MM.1S (cell line): ENCODE measurements around the gene NAIF1.

ENCODE experiments used
- DNase-seq: peaks from one replicate; pipeline ENCODE4 v3.0.0-alpha.2; 2015
- H2AFZ ChIP-seq: fragments of 300-600 bp; sonication (generic); 2 replicates; pipeline ENCODE4 v1.6.0; 2016; ENCODE audit warnings: antibody characterized with exemption, low read length
- H3F3A ChIP-seq: fragments of 300-600 bp; sonication (generic); 2 replicates; pipeline ENCODE4 v1.6.1; 2016; ENCODE audit warnings: mild to moderate bottlenecking, antibody characterized with exemption, low read length, moderate library complexity, mixed read lengths; ENCODE audit not compliant: insufficient read depth
- H3K27ac ChIP-seq: fragments of 300-600 bp; sonication (generic); 2 replicates; pipeline ENCODE4 v1.5.1; 2016; ENCODE audit warnings: mild to moderate bottlenecking, low read length
- H3K27me3 ChIP-seq: fragments of 300-600 bp; sonication (generic); replicated peaks from 2 replicates; pipeline ENCODE4 v1.6.0; 2016; ENCODE audit warnings: low read length; ENCODE audit not compliant: insufficient read depth
- H3K36me3 ChIP-seq: fragments of 300-600 bp; sonication (generic); replicated peaks from 2 replicates; pipeline ENCODE4 v1.6.1; 2016; ENCODE audit warnings: mild to moderate bottlenecking, low read length, mixed read lengths; ENCODE audit not compliant: insufficient read depth
- H3K4me1 ChIP-seq: fragments of 300-600 bp; sonication (generic); 2 replicates; pipeline ENCODE4 v1.6.1; 2016; ENCODE audit warnings: low read length, mixed read lengths
- H3K4me2 ChIP-seq: fragments of 300-600 bp; sonication (generic); 2 replicates; pipeline ENCODE4 v1.6.0; 2016; ENCODE audit warnings: low read depth, low read length
- H3K4me3 ChIP-seq: fragments of 300-600 bp; sonication (generic); 2 replicates; pipeline ENCODE4 v1.5.1; 2016; ENCODE audit warnings: low read length, mixed read lengths
- H3K79me2 ChIP-seq: fragments of 300-600 bp; sonication (generic); 2 replicates; pipeline ENCODE4 v1.6.1; 2016; ENCODE audit warnings: mixed run types, low read length, mixed read lengths
- H3K9ac ChIP-seq: fragments of 300-600 bp; sonication (generic); 2 replicates; pipeline ENCODE4 v1.6.1; 2016; ENCODE audit warnings: low read length, mixed read lengths
- H3K9me2 ChIP-seq: fragments of 300-600 bp; sonication (generic); replicated peaks from 2 replicates; pipeline ENCODE4 v1.6.1; 2016; ENCODE audit warnings: mild to moderate bottlenecking, low read length, mixed read lengths; ENCODE audit not compliant: insufficient read depth
- H3K9me3 ChIP-seq: fragments of 300-600 bp; sonication (generic); replicated peaks from 2 replicates; pipeline ENCODE4 v1.6.1; 2016; ENCODE audit warnings: mild to moderate bottlenecking, low read length, mixed read lengths; ENCODE audit not compliant: insufficient read depth
- H4K20me1 ChIP-seq: fragments of 300-600 bp; sonication (generic); 2 replicates; pipeline ENCODE4 v1.6.1; 2016; ENCODE audit warnings: mild to moderate bottlenecking, low read length, moderate library complexity, mixed read lengths; ENCODE audit not compliant: insufficient read depth
- EZH2 ChIP-seq: fragments of 300-600 bp; sonication (generic); optimal IDR thresholded peaks from 2 replicates; pipeline ENCODE3; 2017; ENCODE audit warnings: low read depth, mild to moderate bottlenecking, antibody characterized with exemption, low read length, mixed read lengths
- EZH2phosphoT487 ChIP-seq: fragments of 300-600 bp; sonication (generic); IDR thresholded peaks from 2 replicates; pipeline ENCODE4 v1.6.1; 2018; ENCODE audit warnings: antibody characterized with exemption, low read length
- TF ChIP-seq, protein P1 (sequence below): fragments of 300-600 bp; sonication (generic); IDR thresholded peaks from 2 replicates; pipeline ENCODE4 v1.5.1; 2016; ENCODE audit warnings: antibody characterized with exemption, low read length, mixed read lengths

The NAIF1 gene

DNA sequence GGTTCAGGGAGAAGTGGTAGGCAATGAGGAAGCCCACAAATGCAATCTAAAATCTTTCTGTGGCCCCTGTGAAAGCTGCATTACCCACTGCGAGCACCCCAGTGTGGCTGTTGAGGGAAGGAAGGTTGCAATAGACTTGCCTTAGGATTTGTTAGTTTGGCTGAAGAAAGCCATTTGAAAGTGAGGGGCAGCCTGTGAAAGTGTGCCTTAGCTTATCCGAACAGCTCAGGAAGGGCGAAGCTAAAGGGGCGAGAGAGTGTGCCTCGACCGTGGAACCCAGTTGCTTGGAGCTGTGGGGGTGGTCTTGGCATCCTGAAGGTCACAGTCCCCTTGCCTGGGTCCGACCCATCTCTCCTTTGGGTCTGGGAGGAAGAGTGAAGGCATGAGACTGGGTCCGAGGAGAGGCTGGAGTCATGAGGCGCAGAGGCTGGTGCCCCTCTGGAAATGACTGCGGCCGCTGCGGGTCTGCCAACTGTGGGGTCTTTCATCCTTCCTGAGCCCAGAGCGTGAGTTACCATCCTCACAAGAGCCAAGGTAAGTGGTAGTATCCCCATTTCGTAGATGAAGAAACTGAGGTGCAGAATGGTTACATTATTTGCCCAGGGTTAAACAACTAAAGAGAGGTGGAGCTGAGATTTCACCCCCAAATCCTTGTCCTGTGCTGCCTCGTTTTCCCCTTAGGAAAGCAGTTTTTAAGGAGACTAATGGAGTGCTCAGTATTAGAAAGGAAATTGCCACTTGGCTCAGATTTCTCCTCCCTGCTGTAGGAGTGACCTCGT, 25.3 kb upstream of the NAIF1 start:
- H3K36me3 ChIP-seq, result peaks cover 10% of the 10 kb centered on the region; the same call in 1 of the 2 replicates
- no peak overlapping the region for H2AFZ ChIP-seq
- no peak for DNase-seq
- H3K9me2 ChIP-seq, result no peaks in the 10 kb centered on the region
- H3F3A ChIP-seq, result no peaks in the 10 kb centered on the region
- H3K9ac ChIP-seq, result no peak overlapping the region
- H3K79me2 ChIP-seq, result peaks cover 100% of the 10 kb centered on the region
- H3K4me2 ChIP-seq, result no peak overlapping the region
- TF ChIP-seq EZH2phosphoT487 (no peak), EZH2 (no peak)
- TF ChIP-seq, protein P1, sequence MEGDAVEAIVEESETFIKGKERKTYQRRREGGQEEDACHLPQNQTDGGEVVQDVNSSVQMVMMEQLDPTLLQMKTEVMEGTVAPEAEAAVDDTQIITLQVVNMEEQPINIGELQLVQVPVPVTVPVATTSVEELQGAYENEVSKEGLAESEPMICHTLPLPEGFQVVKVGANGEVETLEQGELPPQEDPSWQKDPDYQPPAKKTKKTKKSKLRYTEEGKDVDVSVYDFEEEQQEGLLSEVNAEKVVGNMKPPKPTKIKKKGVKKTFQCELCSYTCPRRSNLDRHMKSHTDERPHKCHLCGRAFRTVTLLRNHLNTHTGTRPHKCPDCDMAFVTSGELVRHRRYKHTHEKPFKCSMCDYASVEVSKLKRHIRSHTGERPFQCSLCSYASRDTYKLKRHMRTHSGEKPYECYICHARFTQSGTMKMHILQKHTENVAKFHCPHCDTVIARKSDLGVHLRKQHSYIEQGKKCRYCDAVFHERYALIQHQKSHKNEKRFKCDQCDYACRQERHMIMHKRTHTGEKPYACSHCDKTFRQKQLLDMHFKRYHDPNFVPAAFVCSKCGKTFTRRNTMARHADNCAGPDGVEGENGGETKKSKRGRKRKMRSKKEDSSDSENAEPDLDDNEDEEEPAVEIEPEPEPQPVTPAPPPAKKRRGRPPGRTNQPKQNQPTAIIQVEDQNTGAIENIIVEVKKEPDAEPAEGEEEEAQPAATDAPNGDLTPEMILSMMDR, result no peak
- H3K4me3 ChIP-seq, result no peak overlapping the region
- H3K27me3 ChIP-seq, result no peaks in the 10 kb centered on the region
- no peaks in the 10 kb centered on the region for H3K4me1 ChIP-seq
- H4K20me1 ChIP-seq, result peaks cover 50% of the 10 kb centered on the region
- H3K9me3 ChIP-seq, result no peaks in the 10 kb centered on the region
- no peak overlapping the region for H3K27ac ChIP-seq

DNA sequence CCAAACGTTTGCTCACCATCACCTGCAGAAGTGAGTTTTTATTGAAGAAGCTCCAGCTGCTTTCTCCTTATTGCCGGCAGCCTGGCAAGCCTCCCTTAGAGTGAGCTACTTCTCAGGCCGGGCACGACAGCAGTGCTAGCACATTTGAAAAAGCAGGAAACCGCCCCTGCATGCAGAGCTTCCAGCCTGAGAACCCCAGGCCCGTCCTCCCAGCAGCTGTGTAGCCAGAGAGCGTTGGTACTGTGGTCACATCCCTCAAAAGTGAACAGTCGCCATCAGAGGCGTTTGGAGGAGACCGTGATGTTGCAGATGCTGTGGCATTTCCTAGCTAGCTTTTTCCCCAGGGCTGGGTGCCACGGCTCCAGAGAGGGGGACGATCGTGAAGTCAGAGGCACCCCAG, 24.5 kb upstream of the NAIF1 start:
- no peak overlapping the region for H3K4me3 ChIP-seq
- no peak overlapping the region for H2AFZ ChIP-seq
- no peaks in the 10 kb centered on the region for H3F3A ChIP-seq
- peaks cover 100% of the 10 kb centered on the region for H3K79me2 ChIP-seq
- H3K9me3 ChIP-seq, result no peaks in the 10 kb centered on the region
- no peak overlapping the region for H3K27ac ChIP-seq
- H4K20me1 ChIP-seq, result peaks cover 42% of the 10 kb centered on the region
- H3K27me3 ChIP-seq, result no peaks in the 10 kb centered on the region
- no peak overlapping the region for H3K4me2 ChIP-seq
- TF ChIP-seq EZH2 (no peak), EZH2phosphoT487 (no peak)
- no peaks in the 10 kb centered on the region for H3K4me1 ChIP-seq
- no peaks in the 10 kb centered on the region for H3K9me2 ChIP-seq
- H3K36me3 ChIP-seq, result peaks cover 4% of the 10 kb centered on the region; the same call in 1 of the 2 replicates
- H3K9ac ChIP-seq, result no peak overlapping the region
- no peak for DNase-seq

DNA sequence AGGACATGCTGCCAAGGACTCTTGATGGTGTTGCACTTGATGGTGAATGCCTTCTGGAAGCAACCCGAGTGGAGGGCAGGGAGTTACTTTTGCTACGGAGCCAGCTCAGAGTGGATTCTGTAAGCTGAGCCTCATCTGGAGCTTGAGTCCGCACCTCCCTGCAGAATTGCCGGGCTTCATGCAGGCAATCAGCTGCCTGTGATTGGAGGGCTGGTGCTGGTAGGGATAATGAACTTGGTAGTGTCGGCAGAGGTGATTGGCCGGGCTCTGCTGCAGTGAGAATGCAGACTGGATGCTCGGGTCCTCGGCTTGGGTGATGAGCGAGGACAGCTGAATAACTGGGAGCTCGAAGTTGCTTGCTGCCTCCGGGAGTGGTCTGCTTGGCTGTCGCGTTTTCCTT, 24.0 kb upstream of the NAIF1 start:
- H3K4me1 ChIP-seq, result no peaks in the 10 kb centered on the region
- no peak overlapping the region for H3K27ac ChIP-seq
- H3K9ac ChIP-seq, result no peak overlapping the region
- H3K79me2 ChIP-seq, result peaks cover 100% of the 10 kb centered on the region
- no peak overlapping the region for H3K4me3 ChIP-seq
- no peaks in the 10 kb centered on the region for H3K9me2 ChIP-seq
- H3K4me2 ChIP-seq, result no peak overlapping the region
- H3K36me3 ChIP-seq, result peaks cover 3% of the 10 kb centered on the region; the same call in 1 of the 2 replicates
- H3K27me3 ChIP-seq, result no peaks in the 10 kb centered on the region
- H3F3A ChIP-seq, result no peaks in the 10 kb centered on the region
- H3K9me3 ChIP-seq, result no peaks in the 10 kb centered on the region
- no peak overlapping the region for H2AFZ ChIP-seq
- TF ChIP-seq, protein P1, result no peak
- TF ChIP-seq EZH2 (no peak), EZH2phosphoT487 (no peak)
- no peak for DNase-seq
- H4K20me1 ChIP-seq, result peaks cover 39% of the 10 kb centered on the region

DNA sequence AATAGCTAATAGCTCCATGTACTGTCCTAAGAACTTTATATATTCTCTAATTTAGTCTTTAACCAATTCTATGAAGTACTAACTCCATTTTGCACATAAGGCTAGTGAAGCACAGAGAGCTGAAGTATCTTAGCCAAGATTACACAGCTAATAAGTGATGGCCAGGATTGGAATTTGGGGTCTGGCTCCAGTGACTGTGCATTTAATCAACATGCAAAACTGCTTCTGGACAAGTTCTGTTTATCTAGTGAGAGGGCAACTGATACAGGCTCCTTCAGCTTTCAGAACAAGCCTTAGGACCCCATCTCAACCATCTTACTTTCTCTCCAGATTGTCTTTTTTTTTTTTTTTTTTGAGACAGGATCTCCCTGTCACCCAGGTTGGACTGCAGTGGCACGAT, 22.2 kb upstream of the NAIF1 start:
- no peak for TF ChIP-seq EZH2
- TF ChIP-seq EZH2phosphoT487, result no peak
- TF ChIP-seq, protein P1, result no peak
- peaks cover 3% of the 10 kb centered on the region; the same call in 1 of the 2 replicates for H3K36me3 ChIP-seq
- no peaks in the 10 kb centered on the region for H3K9me3 ChIP-seq
- peaks cover 100% of the 10 kb centered on the region for H3K79me2 ChIP-seq
- no peak overlapping the region for H3K9ac ChIP-seq
- no peak for DNase-seq
- H3K4me1 ChIP-seq, result no peaks in the 10 kb centered on the region
- H3K27ac ChIP-seq, result no peak overlapping the region
- H3K4me3 ChIP-seq, result no peak overlapping the region
- no peaks in the 10 kb centered on the region for H3K9me2 ChIP-seq
- no peak overlapping the region for H3K4me2 ChIP-seq
- H3K27me3 ChIP-seq, result no peaks in the 10 kb centered on the region
- no peak overlapping the region for H2AFZ ChIP-seq
- H4K20me1 ChIP-seq, result peaks cover 38% of the 10 kb centered on the region
- H3F3A ChIP-seq, result no peaks in the 10 kb centered on the region; the same call in 1 of the 2 replicates
